Renal pelvis (tissue), 4 donors: ENCODE results near the gene MRTFB. TPM values are rescaled to one million over a fixed set of nuclear protein-coding genes. Genes with fewer than 3 reads are reported as not detected.

Experiments used
- DNase-seq: peaks from one replicate; pipeline ENCODE4 v3.0.0-alpha.2; 2013
- polyA plus RNA-seq, 3 donors: library from polyadenylated mRNA; unstranded; fragments of 120-200 nt; gene quantifications; one replicate each; pipeline ENCODE4 v1.2.1, GENCODE V29; 2013; ENCODE audit not compliant: insufficient read length in 3 of 3

Gene MRTFB
- polyA plus RNA-seq, 3 donors = 29.9 to 41.4 (median 37.8) TPM

GRCh38 chr16:14225457-14225856 lies 154.3 kb downstream of the MRTFB start:
- no peak for DNase-seq

GRCh38 chr16:14232106-14232864 lies 161.2 kb downstream of the MRTFB start:
- DNase-seq = peak; percentile 28

- DNase-seq = no peak
Measured at GRCh38 chr16:14236401-14236800, 165.3 kb downstream of the MRTFB start.

GRCh38 chr16:14238756-14239155 lies 167.6 kb downstream of the MRTFB start:
- DNase-seq = no peak

GRCh38 chr16:14239791-14240190 lies 168.7 kb downstream of the MRTFB start:
- DNase-seq = no peak

- no peak for DNase-seq
Measured at GRCh38 chr16:14240219-14240843, 169.2 kb downstream of the MRTFB start.

GRCh38 chr16:14240964-14241363 lies 169.8 kb downstream of the MRTFB start:
- no peak for DNase-seq

GRCh38 chr16:14241631-14242030 lies 170.5 kb downstream of the MRTFB start:
- no peak for DNase-seq

GRCh38 chr16:14242769-14243168 lies 171.7 kb downstream of the MRTFB start:
- no peak for DNase-seq

- no peak for DNase-seq
Measured at GRCh38 chr16:14244196-14245010, 173.3 kb downstream of the MRTFB start.

GRCh38 chr16:14248791-14249190 lies 177.7 kb downstream of the MRTFB start:
- DNase-seq = no peak

GRCh38 chr16:14249291-14250032 lies 178.3 kb downstream of the MRTFB start:
- peak; percentile 60 for DNase-seq

GRCh38 chr16:14251419-14251818 lies 180.3 kb downstream of the MRTFB start:
- DNase-seq = no peak

GRCh38 chr16:14252860-14253259 lies 181.7 kb downstream of the MRTFB start:
- no peak for DNase-seq

- no peak for DNase-seq
Measured at GRCh38 chr16:14263011-14263410, 191.9 kb downstream of the MRTFB start.

- no peak for DNase-seq
Measured at GRCh38 chr16:14263769-14264168, 192.7 kb downstream of the MRTFB start.

GRCh38 chr16:14264327-14264943 lies 193.3 kb downstream of the MRTFB start:
- DNase-seq = no peak

- no peak for DNase-seq
Measured at GRCh38 chr16:14268073-14268472, 197.0 kb downstream of the MRTFB start.

- no peak for DNase-seq
Measured at GRCh38 chr16:14275934-14276333, 204.8 kb downstream of the MRTFB start.

GRCh38 chr16:14278749-14279148 lies 207.6 kb downstream of the MRTFB start:
- DNase-seq = no peak

- DNase-seq = no peak
Measured at GRCh38 chr16:14280541-14280940, 209.4 kb downstream of the MRTFB start.

GRCh38 chr16:14283786-14284185 lies 212.7 kb downstream of the MRTFB start:
- no peak for DNase-seq
